Stromal cell of bone marrow (primary cell): Measurements from ENCODE around the gene CTNND2.

ENCODE experiments used
- DNase-seq: peaks from one replicate; pipeline ENCODE4 v3.0.0-alpha.2; 2012; ENCODE audit warnings: low read depth

CTNND2 gene

DNA sequence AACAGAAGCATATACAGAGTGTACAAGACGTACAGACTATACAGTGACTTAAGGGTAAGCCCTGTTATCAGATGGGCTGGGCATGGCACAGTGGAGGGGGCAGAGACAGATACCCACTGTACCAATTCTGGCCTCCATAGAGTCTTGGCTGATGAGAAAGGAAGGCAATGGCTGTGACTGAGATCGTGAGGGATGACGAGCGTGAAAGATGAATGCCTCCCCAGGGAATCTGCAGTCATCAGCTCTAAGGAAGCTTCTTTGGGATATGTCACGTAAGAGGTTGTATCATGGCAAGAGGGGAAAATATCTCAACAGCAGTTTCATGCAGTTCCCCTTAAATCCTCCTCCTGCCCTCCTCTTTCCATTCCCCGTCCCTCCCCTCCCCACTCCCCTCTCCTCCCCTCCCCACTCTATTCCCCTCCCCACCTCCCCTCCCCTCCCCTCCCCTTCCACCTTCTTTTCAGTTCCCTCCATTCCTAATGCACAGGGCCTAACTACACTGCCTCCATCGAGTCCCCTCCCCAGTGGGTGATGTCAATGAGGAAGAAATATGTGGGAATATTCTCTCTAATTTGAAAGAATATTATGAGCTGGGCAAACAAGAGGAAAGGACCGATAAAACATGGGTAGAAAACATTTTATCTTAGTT lies 916.8 kb downstream of the CTNND2 start:
- DNase-seq: no peak

DNA sequence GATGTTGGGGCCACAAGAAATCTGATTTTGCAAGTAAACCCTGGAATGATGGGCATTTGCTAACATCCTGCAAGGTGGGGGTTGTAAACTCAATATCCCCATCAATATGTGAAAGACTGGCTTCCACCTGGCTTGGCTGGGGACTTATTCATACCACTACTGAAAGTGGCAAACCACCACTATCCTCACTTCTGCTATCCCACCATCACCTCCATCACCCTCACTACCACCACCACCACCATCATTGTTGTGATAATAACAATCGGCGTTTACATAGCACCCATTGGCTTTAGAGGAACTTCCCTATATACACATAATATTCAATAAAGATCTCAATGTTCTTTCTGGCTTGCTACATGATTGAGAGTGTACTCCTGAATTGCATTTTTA lies 918.5 kb downstream of the CTNND2 start:
- DNase-seq: no peak

DNA sequence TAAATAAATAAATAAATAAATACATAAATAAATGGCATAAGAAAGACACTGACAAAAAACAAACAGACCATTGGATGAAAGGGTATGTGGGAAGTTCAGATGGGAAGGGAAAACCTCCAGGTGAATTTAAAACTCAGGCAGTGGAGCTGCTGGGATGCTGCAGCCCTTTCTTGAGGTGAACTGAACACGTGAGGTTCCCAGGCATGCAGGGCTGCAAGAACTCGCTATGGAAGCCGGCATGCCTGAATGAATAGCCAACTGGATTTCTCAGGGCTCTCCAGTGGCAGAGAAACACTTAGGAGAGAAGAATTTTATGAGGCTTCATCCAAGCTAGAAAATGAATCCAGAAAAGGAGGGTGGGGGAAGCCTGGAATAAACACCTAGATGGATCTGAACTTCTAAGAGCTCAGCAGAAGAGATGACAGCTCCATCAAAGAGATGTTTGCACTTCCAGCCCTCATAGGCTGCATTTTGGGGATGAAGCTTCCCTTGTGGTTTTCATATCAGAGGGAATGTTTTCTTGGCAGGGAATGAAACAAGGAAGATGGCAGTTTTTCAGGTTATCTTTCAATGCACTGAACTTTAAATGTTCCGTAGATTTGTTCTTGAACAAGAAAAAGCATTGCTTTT lies 919.0 kb downstream of the CTNND2 start:
- no peak for DNase-seq

- no peak for DNase-seq
Measured at GRCh38 chr5:10984021-10984715, 920.1 kb downstream of the CTNND2 start.

DNA sequence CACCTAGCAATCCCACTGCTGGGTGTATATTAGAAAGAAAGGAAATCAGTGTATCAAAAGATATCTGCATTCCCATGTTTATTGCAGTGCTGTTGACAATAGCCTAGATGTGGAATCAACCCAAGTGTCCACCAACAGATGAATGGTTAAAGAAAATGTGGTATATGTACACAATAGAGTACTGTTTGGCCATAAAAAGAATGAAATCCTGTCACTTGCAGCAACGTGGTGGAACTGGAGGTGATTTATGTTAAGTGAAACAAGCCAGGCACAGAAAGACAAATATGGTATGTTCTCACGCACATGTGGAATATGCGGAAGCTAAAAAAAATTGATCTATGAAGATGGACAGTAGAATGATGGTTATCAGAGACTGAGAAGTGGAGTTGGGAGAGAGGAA lies 921.6 kb downstream of the CTNND2 start:
- DNase-seq: no peak

- no peak for DNase-seq
Measured at GRCh38 chr5:10981932-10982331, 922.3 kb downstream of the CTNND2 start.

GRCh38 chr5:10977011-10977410 lies 927.2 kb downstream of the CTNND2 start:
- DNase-seq: no peak

GRCh38 chr5:10975945-10976344 lies 928.3 kb downstream of the CTNND2 start:
- no peak for DNase-seq

DNA sequence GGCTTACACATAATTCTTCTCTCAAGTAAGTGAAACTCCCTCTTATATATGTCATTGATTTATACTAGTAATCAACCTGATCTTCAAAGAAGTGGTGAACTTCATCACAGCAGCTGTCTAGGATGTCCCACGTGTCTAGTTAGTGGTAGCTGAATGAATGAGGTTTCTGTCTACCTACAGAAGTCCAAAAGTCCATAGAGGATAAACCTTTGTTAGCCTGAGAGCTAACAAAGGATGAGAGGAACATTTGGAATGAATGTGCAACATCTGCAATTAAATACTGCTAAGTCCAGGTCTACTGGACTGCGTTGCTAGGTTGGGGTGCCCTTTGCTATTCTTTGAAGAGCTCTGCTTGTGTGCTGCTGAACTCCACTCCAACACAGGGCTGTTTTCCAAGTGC lies 929.4 kb downstream of the CTNND2 start:
- no peak for DNase-seq

- DNase-seq: no peak
Measured at GRCh38 chr5:10973316-10973715, 930.9 kb downstream of the CTNND2 start.

DNA sequence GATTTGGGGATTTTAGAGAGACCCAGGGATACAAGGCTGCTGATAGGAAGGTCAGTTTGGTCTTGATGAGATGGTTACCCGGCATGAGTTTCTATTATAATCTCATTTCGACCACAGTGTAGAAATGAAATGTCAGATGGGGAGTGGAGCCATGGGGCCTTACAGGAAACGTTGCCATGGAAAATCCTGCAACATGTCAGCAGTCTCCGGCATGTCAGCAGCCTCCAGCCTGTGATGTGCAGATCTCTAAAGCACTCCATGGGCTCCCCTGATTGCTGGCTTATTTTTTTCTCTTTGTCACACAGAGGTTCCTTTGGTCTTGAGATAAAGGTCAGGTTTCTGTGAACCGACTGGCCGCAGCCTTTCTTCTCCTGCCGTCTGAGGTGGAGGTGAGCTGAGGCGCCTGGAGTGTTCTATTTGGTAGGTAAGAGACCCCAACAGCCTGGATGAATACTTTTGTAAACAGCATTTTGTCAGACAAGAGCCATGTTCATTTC lies 934.5 kb downstream of the CTNND2 start:
- DNase-seq: no peak

- no peak for DNase-seq
Measured at GRCh38 chr5:10964806-10965205, 939.4 kb downstream of the CTNND2 start.

- DNase-seq: no peak
Measured at GRCh38 chr5:10958728-10959127, 945.5 kb downstream of the CTNND2 start.

DNA sequence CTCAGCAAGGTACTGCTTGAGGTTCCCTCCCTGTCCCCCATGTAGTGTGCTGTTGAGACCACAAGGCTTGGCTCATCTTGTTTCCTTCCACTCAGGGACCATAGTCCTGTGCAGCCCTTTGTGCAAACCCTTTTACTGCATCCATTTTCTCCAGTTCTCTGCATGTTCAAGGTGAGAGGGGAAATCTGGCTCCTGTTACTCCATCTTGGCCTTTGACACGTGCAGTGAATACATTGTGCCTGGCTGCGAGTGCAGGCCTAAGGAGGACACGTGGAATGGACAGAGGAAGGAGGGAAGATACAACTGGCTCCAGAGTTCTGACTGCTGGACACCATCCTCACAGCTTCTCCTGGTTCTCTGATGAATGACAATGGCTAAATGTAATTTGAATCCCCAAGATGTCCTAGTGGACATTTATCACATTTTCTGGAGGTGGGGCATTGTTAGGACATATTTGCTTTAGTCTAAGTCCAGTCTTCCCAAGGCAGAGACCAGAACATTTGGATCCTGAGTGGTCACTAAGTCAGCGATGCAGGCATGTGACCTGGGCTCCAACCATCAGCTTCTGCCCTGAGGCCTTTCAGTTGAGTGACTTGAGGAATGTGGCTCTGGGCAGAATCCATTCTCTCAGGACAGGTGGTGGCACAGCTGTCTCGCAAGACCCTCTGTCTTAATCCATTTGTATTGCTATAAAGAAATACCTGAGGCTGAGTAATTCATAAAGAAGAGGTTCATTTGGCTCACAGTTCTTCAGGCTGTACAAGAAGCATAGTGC lies 954.2 kb downstream of the CTNND2 start:
- no peak for DNase-seq

- no peak for DNase-seq
Measured at GRCh38 chr5:10946050-10946449, 958.2 kb downstream of the CTNND2 start.

DNA sequence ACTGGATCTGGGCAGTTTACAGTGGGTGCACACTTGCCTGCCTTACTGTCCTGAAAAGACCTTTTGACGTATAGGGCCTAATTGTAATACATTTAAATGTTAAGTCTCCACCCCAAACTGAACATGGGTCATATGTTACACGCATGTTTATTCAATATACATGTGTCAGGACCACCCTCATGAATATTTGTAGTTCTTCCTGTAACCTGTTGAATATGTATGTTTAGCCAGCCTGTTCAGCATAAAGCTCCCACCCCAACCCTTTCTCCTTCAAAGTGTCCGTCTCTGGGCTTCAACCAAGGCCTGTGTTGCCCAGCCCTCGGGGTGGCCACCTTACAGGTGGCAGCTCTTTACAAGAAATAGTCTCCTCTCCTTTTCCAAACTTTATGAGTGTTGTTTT lies 962.3 kb downstream of the CTNND2 start:
- DNase-seq: no peak

- no peak for DNase-seq
Measured at GRCh38 chr5:10936081-10936855, 968.0 kb downstream of the CTNND2 start.

DNA sequence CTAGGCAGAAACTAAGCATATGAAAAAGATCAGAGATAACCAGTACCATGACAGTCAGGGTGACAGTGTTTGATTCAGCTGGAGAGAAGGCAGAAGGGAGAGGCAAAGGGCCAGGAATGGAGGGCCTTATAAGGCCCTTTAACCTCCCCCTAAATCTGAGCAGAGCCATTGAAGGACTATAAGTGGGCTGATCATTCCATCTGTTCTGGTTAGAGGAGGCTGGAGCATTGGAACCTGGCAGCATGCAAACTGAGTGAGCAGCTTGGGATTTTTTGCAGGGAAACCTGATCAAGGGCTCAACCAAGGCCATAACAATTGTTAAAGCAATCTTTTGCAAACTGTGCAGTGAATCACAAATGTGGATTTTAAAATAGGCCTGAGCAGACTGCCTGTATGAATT lies 968.7 kb downstream of the CTNND2 start:
- no peak for DNase-seq

DNA sequence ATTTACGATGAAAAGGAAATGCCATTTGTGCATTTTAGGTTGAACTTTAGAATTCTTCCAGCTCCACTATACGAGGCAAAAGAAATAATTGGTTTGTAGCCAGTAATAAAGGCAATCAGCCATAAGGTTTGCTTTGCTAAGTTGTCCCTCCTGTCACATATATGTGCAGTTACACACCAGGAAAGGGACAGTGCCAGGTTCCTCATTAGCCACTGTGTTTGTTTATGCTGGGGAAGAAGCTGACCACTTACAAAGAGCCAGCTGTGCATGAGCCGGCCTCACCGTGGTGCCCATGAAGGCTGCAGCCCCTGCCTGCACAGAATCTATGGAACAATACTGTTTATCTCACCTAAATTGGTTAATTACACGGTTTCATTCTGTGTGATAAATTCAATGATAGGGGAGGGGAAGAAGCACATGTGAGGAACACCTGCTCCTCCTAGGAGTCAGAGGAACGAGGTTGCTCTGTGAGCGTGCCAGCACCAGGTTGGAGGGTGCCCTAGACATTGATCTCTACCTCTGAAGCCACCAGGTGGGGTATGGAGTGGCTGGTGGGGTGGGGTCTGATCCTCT lies 969.4 kb downstream of the CTNND2 start:
- DNase-seq: no peak

DNA sequence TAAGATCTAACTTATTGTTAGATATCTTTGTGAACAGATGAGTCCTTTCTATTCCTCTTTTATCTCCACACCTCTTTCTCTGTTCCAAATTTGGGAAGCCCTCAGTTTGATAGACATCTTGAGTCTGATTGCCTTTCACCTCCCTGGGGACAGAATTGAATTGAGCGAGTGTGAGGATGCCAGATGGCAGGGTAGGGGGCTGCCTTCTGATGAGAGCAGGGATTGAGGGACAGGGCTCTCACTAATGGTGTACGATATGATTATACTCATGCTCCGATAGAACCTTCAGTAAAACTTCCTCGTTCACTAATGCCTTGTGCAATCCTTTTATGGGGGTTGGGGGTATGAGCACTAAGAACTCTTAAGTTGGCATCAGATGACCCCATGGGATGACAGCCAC lies 971.1 kb downstream of the CTNND2 start:
- no peak for DNase-seq

DNA sequence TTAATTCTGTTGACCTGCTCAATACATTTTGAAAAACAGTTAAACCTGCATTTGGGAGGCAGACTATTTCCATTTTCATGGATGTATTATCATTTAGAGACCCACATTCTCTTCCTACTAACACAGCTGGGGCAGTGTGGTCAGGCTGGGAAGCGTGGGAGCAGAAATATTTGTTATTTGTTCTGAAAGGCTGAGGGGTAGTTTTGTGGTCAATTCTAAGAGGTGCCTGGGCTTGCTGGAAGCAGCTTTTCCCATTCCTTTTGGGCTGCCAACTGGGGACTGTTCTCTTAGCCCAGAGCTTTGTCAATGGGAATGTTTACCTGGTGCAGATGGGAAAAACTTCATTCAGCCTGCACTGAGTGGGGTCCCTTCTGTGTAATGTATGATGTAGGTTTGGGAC lies 971.8 kb downstream of the CTNND2 start:
- DNase-seq: no peak
